CD4-positive, alpha-beta memory T cell (primary cell): ENCODE measurements around the gene H19. TPM values are rescaled to one million over a fixed set of nuclear protein-coding genes. Genes with fewer than 3 reads are reported as not detected.

Experiments
- CTCF ChIA-PET: fragments of 350-600 bp; sonication (Branson Sonifier 250); formaldehyde crosslinking; loops from one replicate; lab custom pipeline; 2021; ENCODE audit warnings: inconsistent platforms; ENCODE audit not compliant: partially characterized antibody; lab: Charles Lee
- POLR2A ChIA-PET: fragments of 350-600 bp; sonication (Branson Sonifier 250); formaldehyde crosslinking; loops from one replicate; lab custom pipeline; 2021; ENCODE audit not compliant: partially characterized antibody; lab: Charles Lee
- DNase-seq, 5 donors: peaks; one replicate each; pipeline versions ENCODE4 v3.0.0 to v3.0.0-alpha.2; 2020 to 2022; ENCODE audit warnings: mixed read lengths in 1 of 5
- H3K27ac ChIP-seq: one replicate; pipeline ENCODE4 v1.7.0; 2013; ENCODE audit warnings: low read depth, low read length
- H3K27me3 ChIP-seq: 2 replicates; pipeline ENCODE4 v1.7.0; 2013; ENCODE audit warnings: mild to moderate bottlenecking, low read length, moderate library complexity; ENCODE audit not compliant: insufficient read depth
- H3K36me3 ChIP-seq: 2 replicates; pipeline ENCODE4 v1.7.0; 2013; ENCODE audit warnings: mild to moderate bottlenecking, low read length, moderate library complexity; ENCODE audit not compliant: insufficient read depth
- H3K4me1 ChIP-seq: 2 replicates; pipeline ENCODE4 v1.7.0; 2013; ENCODE audit warnings: mild to moderate bottlenecking, low read length, moderate library complexity; ENCODE audit not compliant: insufficient read depth
- H3K4me3 ChIP-seq, 2 donors: one replicate each; pipeline ENCODE4 v1.7.0; 2013; ENCODE audit warnings: low read length in 2 of 2, mild to moderate bottlenecking in 1 of 2
- H3K9me3 ChIP-seq, 2 donors: one replicate each; pipeline ENCODE4 v1.7.0; 2013; ENCODE audit warnings: low read length in 2 of 2, control low read depth in 1 of 2; ENCODE audit not compliant: control insufficient read depth in 1 of 2
- H3K27ac Mint-ChIP-seq, 7 donors: one replicate each; pipeline ENCODE4 v1.8.0; 2020 to 2021; ENCODE audit warnings: mixed read lengths in 7 of 7, mild to moderate bottlenecking in 6 of 7, inconsistent platforms in 3 of 7, moderate library complexity in 3 of 7
- H3K27me3 Mint-ChIP-seq, 2 donors: one replicate each; pipeline ENCODE4 v1.8.0; 2020 to 2021; ENCODE audit warnings: mixed read lengths in 2 of 2
- H3K36me3 Mint-ChIP-seq, 2 donors: one replicate each; pipeline ENCODE4 v1.8.0; 2020 to 2021; ENCODE audit warnings: mixed read lengths in 2 of 2, inconsistent platforms in 1 of 2, mild to moderate bottlenecking in 1 of 2
- H3K4me1 Mint-ChIP-seq, 4 donors: one replicate each; pipeline ENCODE4 v1.8.0; 2020 to 2021; ENCODE audit warnings: mixed read lengths in 4 of 4, mild to moderate bottlenecking in 1 of 4
- H3K4me3 Mint-ChIP-seq, 8 donors: one replicate each; pipeline ENCODE4 v1.8.0; 2020 to 2021; ENCODE audit warnings: mixed read lengths in 8 of 8, mild to moderate bottlenecking in 7 of 8, moderate library complexity in 6 of 8, inconsistent platforms in 3 of 8
- H3K9me3 Mint-ChIP-seq, 8 donors: one replicate each; pipeline ENCODE4 v1.8.0; 2020 to 2021; ENCODE audit warnings: mixed read lengths in 8 of 8, mild to moderate bottlenecking in 5 of 8, inconsistent platforms in 3 of 8, moderate library complexity in 1 of 8
- intact Hi-C: fragments of 100-400 bp; cut with micrococcal nuclease; formaldehyde crosslinking; loops from one replicate; pipeline ENCODE4 v1.15.1; 2023
- polyA plus RNA-seq, 2 donors: library from polyadenylated mRNA; unstranded; fragments of 300-500 nt; fragmentation: Illumina TruSeq; gene quantifications; one replicate each; pipeline ENCODE4 v1.2.3, GENCODE V29; 2021
- total RNA-seq, 2 experiments: library from RNA; stranded (reverse); gene quantifications; one replicate each; pipeline ENCODE4 v1.2.3, GENCODE V29; 2021

Gene H19
- total and polyA plus RNA-seq, 4 experiments from 2014 or later, result not detected

GRCh38 chr11:2027708-2028107, 30.1 kb upstream of the H19 start:
- Mint-ChIP-seq H3K36me3 (no peaks in the 10 kb centered on the region), H3K27ac (no peak overlapping the region), H3K9me3 (no peaks in the 10 kb centered on the region), H3K27me3 (no peaks in the 10 kb centered on the region), H3K4me1 (no peaks in the 10 kb centered on the region), H3K4me3 (no peak overlapping the region)
- Histone ChIP-seq H3K36me3 (no peaks in the 10 kb centered on the region), H3K27me3 (no peaks in the 10 kb centered on the region), H3K27ac (no peak overlapping the region), H3K9me3 (no peaks in the 10 kb centered on the region), H3K4me1 (no peaks in the 10 kb centered on the region), H3K4me3 (no peak overlapping the region)
- intact Hi-C loops, result no loop called here
- ChIA-PET POLR2A (no interaction called here), CTCF (interaction anchor here (1.4 to 13.0 kb wide), 3 partner anchors 9 to 123 kb away, joined by 4 to 276 read pairs (median 5); no protein-coding TSS in a partner anchor)
- DNase-seq, result no peak

- H3K27ac ChIP-seq, result no peak overlapping the region
- intact Hi-C loops, result no loop called here
- no peaks in the 10 kb centered on the region for H3K27me3 Mint-ChIP-seq
- no peak for DNase-seq
- no peaks in the 10 kb centered on the region for H3K9me3 Mint-ChIP-seq
- no peaks in the 10 kb centered on the region for H3K4me1 Mint-ChIP-seq
- H3K9me3 ChIP-seq, result no peaks in the 10 kb centered on the region
- H3K36me3 ChIP-seq, result no peaks in the 10 kb centered on the region
- no peak overlapping the region for H3K4me3 ChIP-seq
- no peak overlapping the region for H3K27ac Mint-ChIP-seq
- H3K36me3 Mint-ChIP-seq, result no peaks in the 10 kb centered on the region
- CTCF ChIA-PET, result no interaction called here
- H3K27me3 ChIP-seq, result no peaks in the 10 kb centered on the region
- no peak overlapping the region for H3K4me3 Mint-ChIP-seq
- no peaks in the 10 kb centered on the region for H3K4me1 ChIP-seq
- POLR2A ChIA-PET, result no interaction called here
These were observed 17.4 kb upstream of the H19 start for GRCh38 chr11:2015025-2015424.

GRCh38 chr11:2012440-2012839, 14.8 kb upstream of the H19 start:
- intact Hi-C loops, result no loop called here
- H3K27ac Mint-ChIP-seq, result no peak overlapping the region

GRCh38 chr11:2004466-2004865, 6.8 kb upstream of the H19 start:
- Mint-ChIP-seq H3K27ac (no peak overlapping the region), H3K9me3 (no peaks in the 10 kb centered on the region), H3K27me3 (no peaks in the 10 kb centered on the region), H3K4me3 (no peak overlapping the region), H3K36me3 (no peaks in the 10 kb centered on the region), H3K4me1 (no peaks in the 10 kb centered on the region)
- no peaks in the 10 kb centered on the region for H3K4me1 ChIP-seq
- CTCF ChIA-PET, result interaction anchor here (4.8 kb wide), 1 partner anchor 312 kb away, joined by 74 read pairs; no protein-coding TSS in a partner anchor
- H3K27me3 ChIP-seq, result no peaks in the 10 kb centered on the region
- no peak for DNase-seq
- H3K9me3 ChIP-seq, result no peaks in the 10 kb centered on the region
- POLR2A ChIA-PET, result no interaction called here
- intact Hi-C loops, result no loop called here
- H3K4me3 ChIP-seq, result no peak overlapping the region
- H3K36me3 ChIP-seq, result no peaks in the 10 kb centered on the region
- H3K27ac ChIP-seq, result no peak overlapping the region

More at GRCh38 chr11:2012440-2012839, 14.8 kb upstream of the H19 start:
- H3K27me3 ChIP-seq, result no peaks in the 10 kb centered on the region
- H3K27ac ChIP-seq, result no peak overlapping the region
- Mint-ChIP-seq H3K27me3 (no peaks in the 10 kb centered on the region), H3K9me3 (no peaks in the 10 kb centered on the region), H3K36me3 (no peaks in the 10 kb centered on the region), H3K4me3 (no peak overlapping the region), H3K4me1 (no peaks in the 10 kb centered on the region)
- no peaks in the 10 kb centered on the region for H3K9me3 ChIP-seq
- no peak overlapping the region for H3K4me3 ChIP-seq
- H3K36me3 ChIP-seq, result no peaks in the 10 kb centered on the region
- ChIA-PET CTCF (no interaction called here), POLR2A (no interaction called here)
- no peaks in the 10 kb centered on the region for H3K4me1 ChIP-seq
- no peak for DNase-seq

- no peaks in the 10 kb centered on the region for H3K36me3 Mint-ChIP-seq
- intact Hi-C loops, result no loop called here
- H3K27me3 Mint-ChIP-seq, result no peaks in the 10 kb centered on the region
- Histone ChIP-seq H3K4me1 (no peaks in the 10 kb centered on the region), H3K4me3 (no peak overlapping the region), H3K9me3 (no peaks in the 10 kb centered on the region), H3K27me3 (no peaks in the 10 kb centered on the region), H3K36me3 (no peaks in the 10 kb centered on the region), H3K27ac (no peak overlapping the region)
- POLR2A ChIA-PET, result interaction anchor here (1.1 to 1.4 kb wide), 3 partner anchors 152 to 311 kb away, joined by 3 to 7 read pairs (median 6); no protein-coding TSS in a partner anchor
- no peaks in the 10 kb centered on the region for H3K4me1 Mint-ChIP-seq
- CTCF ChIA-PET, result interaction anchor here (0.7 to 4.8 kb wide), 14 partner anchors 49 to 352 kb away, joined by 3 to 74 read pairs (median 8); partner anchors contain the start of genes LSP1 and SYT8
- no peaks in the 10 kb centered on the region for H3K9me3 Mint-ChIP-seq
- H3K27ac Mint-ChIP-seq, result no peak overlapping the region
- DNase-seq, result no peak
- no peak overlapping the region for H3K4me3 Mint-ChIP-seq
These were observed 5.2 kb upstream of the H19 start for GRCh38 chr11:2002807-2003206.

- ChIA-PET POLR2A (interaction anchor here (1.1 to 1.4 kb wide), 3 partner anchors 152 to 311 kb away, joined by 3 to 7 read pairs (median 6); no protein-coding TSS in a partner anchor), CTCF (interaction anchor here (0.7 to 4.8 kb wide), 18 partner anchors 35 to 351 kb away, joined by 3 to 74 read pairs (median 5); partner anchors contain the start of genes LSP1, SYT8 and TNNI2)
- Histone ChIP-seq H3K4me1 (no peaks in the 10 kb centered on the region), H3K9me3 (no peaks in the 10 kb centered on the region), H3K27ac (no peak overlapping the region), H3K36me3 (no peaks in the 10 kb centered on the region), H3K4me3 (no peak overlapping the region), H3K27me3 (no peaks in the 10 kb centered on the region)
- intact Hi-C loops, result no loop called here
- Mint-ChIP-seq H3K27me3 (no peaks in the 10 kb centered on the region), H3K4me1 (no peaks in the 10 kb centered on the region), H3K4me3 (no peak overlapping the region), H3K27ac (no peak overlapping the region), H3K36me3 (no peaks in the 10 kb centered on the region), H3K9me3 (no peaks in the 10 kb centered on the region)
- DNase-seq, result no peak
These were observed 4.6 kb upstream of the H19 start for GRCh38 chr11:2002042-2002776.

- Histone ChIP-seq H3K4me1 (no peaks in the 10 kb centered on the region), H3K27me3 (no peaks in the 10 kb centered on the region), H3K9me3 (no peaks in the 10 kb centered on the region), H3K36me3 (no peaks in the 10 kb centered on the region), H3K4me3 (no peak overlapping the region), H3K27ac (no peak overlapping the region)
- Mint-ChIP-seq H3K27me3 (no peaks in the 10 kb centered on the region), H3K9me3 (no peaks in the 10 kb centered on the region), H3K4me3 (no peak overlapping the region), H3K27ac (no peak overlapping the region), H3K36me3 (no peaks in the 10 kb centered on the region), H3K4me1 (no peaks in the 10 kb centered on the region)
- CTCF ChIA-PET, result interaction anchor here (1.0 to 1.3 kb wide), 8 partner anchors 30 to 346 kb away, joined by 3 to 7 read pairs (median 4); partner anchors contain the start of genes LSP1 and SYT8
- intact Hi-C loops, result no loop called here
- no peak for DNase-seq
- POLR2A ChIA-PET, result no interaction called here
These were observed 1.2 kb upstream of the H19 start for GRCh38 chr11:1998861-1999260.
